H9 (cell line): ENCODE results near the gene MRPS15. TPM values are rescaled to one million over a fixed set of nuclear protein-coding genes. Genes with fewer than 3 reads are reported as not detected.

Experiments used
- DNase-seq: peaks from one replicate; pipeline ENCODE4 v3.0.0-alpha.2; 2017
- H2AFZ ChIP-seq: one replicate; pipeline ENCODE4 v1.6.1; 2013; ENCODE audit warnings: mild to moderate bottlenecking, low read length, control low read depth, moderate library complexity
- H2AK5ac ChIP-seq: 2 replicates; pipeline ENCODE4 v1.6.1; 2013; ENCODE audit warnings: low read length, control low read depth, mixed read lengths; ENCODE audit not compliant: insufficient read length
- H2BK120ac ChIP-seq: one replicate; pipeline ENCODE4 v1.6.1; 2013; ENCODE audit warnings: low read depth, mild to moderate bottlenecking, low read length, control low read depth, inconsistent platforms; ENCODE audit not compliant: poor library complexity, severe bottlenecking
- H2BK12ac ChIP-seq: 2 replicates; pipeline ENCODE4 v1.6.1; 2013; ENCODE audit warnings: low read length, control low read depth, mixed read lengths, low read depth; ENCODE audit not compliant: insufficient read length
- H2BK15ac ChIP-seq: 2 replicates; pipeline ENCODE4 v1.6.1; 2013; ENCODE audit warnings: low read depth, low read length, control low read depth
- H2BK20ac ChIP-seq: one replicate; pipeline ENCODE4 v1.6.1; 2013; ENCODE audit warnings: low read depth, mild to moderate bottlenecking, low read length, control low read depth, inconsistent platforms; ENCODE audit not compliant: poor library complexity, severe bottlenecking
- H2BK5ac ChIP-seq: 2 replicates; pipeline ENCODE4 v1.6.1; 2013; ENCODE audit warnings: low read length, control low read depth, mixed read lengths; ENCODE audit not compliant: insufficient read length
- H3K14ac ChIP-seq: 2 replicates; pipeline ENCODE4 v1.6.1; 2013; ENCODE audit warnings: low read length, control low read depth; ENCODE audit not compliant: insufficient read depth
- H3K18ac ChIP-seq: 2 replicates; pipeline ENCODE4 v1.6.1; 2013; ENCODE audit warnings: low read depth, mild to moderate bottlenecking, mixed read lengths, low read length, control low read depth; ENCODE audit not compliant: insufficient read length
- H3K23ac ChIP-seq: 2 replicates; pipeline ENCODE4 v1.6.1; 2013; ENCODE audit warnings: low read length, control low read depth, mixed read lengths, low read depth; ENCODE audit not compliant: insufficient read length
- H3K23me2 ChIP-seq: 2 replicates; pipeline ENCODE4 v1.6.1; 2013; ENCODE audit warnings: low read depth, mild to moderate bottlenecking, mixed read lengths, low read length, control low read depth; ENCODE audit not compliant: insufficient read length, poor library complexity, severe bottlenecking
- H3K27ac ChIP-seq: 2 replicates; pipeline ENCODE4 v1.5.1; 2013; ENCODE audit warnings: low read length, control low read depth, mixed read lengths, low read depth; ENCODE audit not compliant: insufficient read length
- H3K27me3 ChIP-seq: 2 replicates; pipeline ENCODE4 v1.6.1; 2013; ENCODE audit warnings: low read length, control low read depth, inconsistent platforms; ENCODE audit not compliant: insufficient read depth
- H3K4ac ChIP-seq: 2 replicates; pipeline ENCODE4 v1.6.1; 2013; ENCODE audit warnings: low read depth, mild to moderate bottlenecking, control low read depth, inconsistent platforms, low read length, moderate library complexity
- H3K4me1 ChIP-seq: 2 replicates; pipeline ENCODE4 v1.6.1; 2013; ENCODE audit warnings: low read length, control low read depth, inconsistent platforms; ENCODE audit not compliant: insufficient read depth
- H3K4me2 ChIP-seq: 2 replicates; pipeline ENCODE4 v1.6.1; 2013; ENCODE audit warnings: low read length, control low read depth, mixed read lengths; ENCODE audit not compliant: insufficient read length, insufficient read depth
- H3K56ac ChIP-seq: 2 replicates; pipeline ENCODE4 v1.6.1; 2013; ENCODE audit warnings: low read depth, mild to moderate bottlenecking, mixed read lengths, low read length, control low read depth; ENCODE audit not compliant: insufficient read length
- H3K79me1 ChIP-seq: 2 replicates; pipeline ENCODE4 v1.6.1; 2013; ENCODE audit warnings: low read depth, mild to moderate bottlenecking, moderate library complexity, low read length, control low read depth, inconsistent platforms; ENCODE audit not compliant: insufficient read depth, poor library complexity, severe bottlenecking
- H3K79me2 ChIP-seq: 2 replicates; pipeline ENCODE4 v1.6.1; 2013; ENCODE audit warnings: low read length, control low read depth, inconsistent platforms; ENCODE audit not compliant: insufficient read depth
- H3K9ac ChIP-seq: 2 replicates; pipeline ENCODE4 v1.6.1; 2013; ENCODE audit warnings: low read length, control low read depth, mixed read lengths; ENCODE audit not compliant: insufficient read length; ENCODE audit errors: extremely low read depth
- H3K9me3 ChIP-seq: one replicate; pipeline ENCODE4 v1.6.1; 2013; ENCODE audit warnings: low read depth, low read length, inconsistent platforms; ENCODE audit not compliant: control insufficient read depth
- H3T11ph ChIP-seq: one replicate; pipeline ENCODE4 v1.6.1; 2013; ENCODE audit warnings: mild to moderate bottlenecking, low read length, control low read depth, inconsistent platforms
- H4K20me1 ChIP-seq: one replicate; pipeline ENCODE4 v1.6.1; 2013; ENCODE audit not compliant: control insufficient read depth, insufficient read length, insufficient read depth
- H4K5ac ChIP-seq: 2 replicates; pipeline ENCODE4 v1.6.1; 2013; ENCODE audit warnings: low read depth, mild to moderate bottlenecking, mixed read lengths, low read length, control low read depth; ENCODE audit not compliant: insufficient read length
- H4K8ac ChIP-seq: replicated peaks from 2 replicates; pipeline ENCODE4 v1.6.1; 2013; ENCODE audit warnings: low read length, control low read depth, mixed read lengths, low read depth; ENCODE audit not compliant: insufficient read length
- H4K91ac ChIP-seq: 2 replicates; pipeline ENCODE4 v1.6.1; 2013; ENCODE audit warnings: low read depth, mild to moderate bottlenecking, moderate library complexity, mixed read lengths, low read length, control low read depth; ENCODE audit not compliant: insufficient read length
- H3K27ac Mint-ChIP-seq, 3 experiments: 2 replicates in 2 of 3; 3 replicates in 1 of 3; pipeline ENCODE4 v1.8.0; 2020 to 2021; ENCODE audit warnings: mixed read lengths in 3 of 3, mild to moderate bottlenecking in 1 of 3, moderate library complexity in 1 of 3
- H3K27me3 Mint-ChIP-seq: 2 replicates; pipeline ENCODE4 v1.8.0; 2021; ENCODE audit warnings: low read depth, mild to moderate bottlenecking, moderate library complexity, mixed read lengths
- H3K36me3 Mint-ChIP-seq, 3 experiments: 2 replicates in 2 of 3; 3 replicates in 1 of 3; pipeline ENCODE4 v1.8.0; 2020 to 2021; ENCODE audit warnings: low read depth in 3 of 3, mixed read lengths in 3 of 3; ENCODE audit not compliant: insufficient read depth in 1 of 3
- H3K4me1 Mint-ChIP-seq, 2 experiments: 2 replicates each; pipeline ENCODE4 v1.8.0; 2020; ENCODE audit warnings: mixed read lengths in 2 of 2
- H3K4me3 Mint-ChIP-seq, 2 experiments: 2 replicates in 1 of 2; 3 replicates in 1 of 2; pipeline ENCODE4 v1.8.0; 2020 to 2021; ENCODE audit warnings: mild to moderate bottlenecking in 2 of 2, mixed read lengths in 2 of 2, moderate library complexity in 1 of 2
- H3K9me3 Mint-ChIP-seq, 2 experiments: 2 replicates in 1 of 2; 3 replicates in 1 of 2; pipeline ENCODE4 v1.8.0; 2020; ENCODE audit warnings: mild to moderate bottlenecking in 2 of 2, mixed read lengths in 2 of 2, moderate library complexity in 1 of 2
- WGBS: extraction: QIAGEN DNeasy Blood & Tissue Kit; methylation state at CpG from one replicate; pipeline ENCODE4 v1.1.7; 2013; ENCODE audit warnings: missing lambda C conversion rate, low lambda C conversion rate, mixed read lengths; ENCODE audit not compliant: insufficient read length; ENCODE audit errors: extremely low coverage; 5-methylcytosine and 5-hydroxymethylcytosine counted together
- total RNA-seq: library from RNA; stranded (reverse); gene quantifications from 2 replicates; pipeline ENCODE4 v1.2.1, GENCODE V29; 2021
- TF ChIP-seq, protein P1 (sequence below): fragments of 200-600 bp; sonication (generic); conservative IDR thresholded peaks from 3 replicates; pipeline ENCODE4 v1.8.0; 2021; ENCODE audit warnings: antibody characterized with exemption, mild to moderate bottlenecking

Gene MRPS15
- total RNA-seq, 1 experiment from 2014 or later, result 111 TPM

DNA sequence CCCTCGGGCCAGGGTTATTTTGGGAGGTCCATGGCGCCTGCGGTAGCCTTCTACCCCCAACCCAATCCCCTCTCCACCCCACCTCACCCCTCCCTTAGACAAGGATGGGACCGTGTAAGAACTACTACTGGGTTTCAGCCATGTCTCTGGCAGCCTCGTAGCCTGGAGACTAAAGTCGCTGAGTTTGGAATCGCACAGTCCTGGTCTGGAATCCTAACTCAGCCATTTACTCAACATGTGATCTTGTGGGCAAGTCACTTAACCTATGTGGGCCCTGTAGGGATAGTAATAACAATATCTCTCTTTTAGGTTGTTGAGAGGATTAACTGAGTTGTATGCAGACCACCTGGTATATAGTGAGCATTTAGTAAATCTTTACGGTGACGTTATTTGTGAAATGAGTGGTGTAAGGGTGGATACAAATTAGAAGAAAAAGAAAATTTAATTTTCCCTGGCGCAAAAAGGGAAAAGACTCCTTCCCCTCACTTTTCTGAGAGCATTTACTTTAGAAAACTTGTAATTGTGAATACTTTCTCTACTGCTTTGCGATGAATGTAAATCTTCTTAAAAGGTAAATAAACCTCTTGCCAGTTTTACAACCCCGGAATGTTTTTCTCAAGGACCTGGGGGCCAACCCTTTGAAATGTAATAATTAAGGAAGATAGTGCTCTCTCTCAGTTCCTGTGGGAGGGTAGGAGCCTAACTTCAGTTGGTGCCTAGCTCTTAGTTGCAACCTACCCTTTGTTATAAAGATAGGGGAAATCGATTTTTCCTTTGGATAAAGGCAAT lies 615 bp upstream of the MRPS15 start:
- Histone ChIP-seq H3K4me2 (peak overlapping the region; percentile 65), H3K4me1 (no peaks in the 10 kb centered on the region), H2BK5ac (peak overlapping the region; percentile 32), H3K14ac (peak overlapping the region; percentile 90; the same call in 1 of the 2 replicates), H4K5ac (peak overlapping the region; percentile 36), H3K27me3 (peaks cover 29% of the 10 kb centered on the region; the same call in 1 of the 2 replicates), H3K79me1 (no peaks in the 10 kb centered on the region), H3K23me2 (peaks cover 9% of the 10 kb centered on the region), H2BK12ac (peak overlapping the region; percentile 7), H3K23ac (no peak overlapping the region), H3K4ac (no peak overlapping the region; the same call in 1 of the 2 replicates), H3T11ph (no peak overlapping the region), H3K56ac (no peak overlapping the region), H4K91ac (no peak overlapping the region), H3K18ac (peak overlapping the region; percentile 95), H3K79me2 (no peaks in the 10 kb centered on the region; the same call in 1 of the 2 replicates), H2AK5ac (no peak overlapping the region), H4K20me1 (no peaks in the 10 kb centered on the region), H2AFZ (no peak overlapping the region), H2BK20ac (peak overlapping the region; percentile 13), H2BK15ac (no peak overlapping the region), H3K9ac (peak overlapping the region; percentile 57), H4K8ac (no peak overlapping the region), H3K27ac (peak overlapping the region; percentile 24), H3K9me3 (no peaks in the 10 kb centered on the region), H2BK120ac (peak overlapping the region; percentile 24)
- TF ChIP-seq, protein P1, sequence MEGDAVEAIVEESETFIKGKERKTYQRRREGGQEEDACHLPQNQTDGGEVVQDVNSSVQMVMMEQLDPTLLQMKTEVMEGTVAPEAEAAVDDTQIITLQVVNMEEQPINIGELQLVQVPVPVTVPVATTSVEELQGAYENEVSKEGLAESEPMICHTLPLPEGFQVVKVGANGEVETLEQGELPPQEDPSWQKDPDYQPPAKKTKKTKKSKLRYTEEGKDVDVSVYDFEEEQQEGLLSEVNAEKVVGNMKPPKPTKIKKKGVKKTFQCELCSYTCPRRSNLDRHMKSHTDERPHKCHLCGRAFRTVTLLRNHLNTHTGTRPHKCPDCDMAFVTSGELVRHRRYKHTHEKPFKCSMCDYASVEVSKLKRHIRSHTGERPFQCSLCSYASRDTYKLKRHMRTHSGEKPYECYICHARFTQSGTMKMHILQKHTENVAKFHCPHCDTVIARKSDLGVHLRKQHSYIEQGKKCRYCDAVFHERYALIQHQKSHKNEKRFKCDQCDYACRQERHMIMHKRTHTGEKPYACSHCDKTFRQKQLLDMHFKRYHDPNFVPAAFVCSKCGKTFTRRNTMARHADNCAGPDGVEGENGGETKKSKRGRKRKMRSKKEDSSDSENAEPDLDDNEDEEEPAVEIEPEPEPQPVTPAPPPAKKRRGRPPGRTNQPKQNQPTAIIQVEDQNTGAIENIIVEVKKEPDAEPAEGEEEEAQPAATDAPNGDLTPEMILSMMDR, result no peak
- H3K9me3 Mint-ChIP-seq, result no peaks in the 10 kb centered on the region
- H3K4me3 Mint-ChIP-seq, result peak overlapping the region; percentile 99 to 100
- peaks cover 18 to 29% (median 23%) of the 10 kb centered on the region in 3 experiments for H3K36me3 Mint-ChIP-seq
- peak overlapping the region; percentile 96 to 100 (median 100) for H3K27ac Mint-ChIP-seq
- H3K4me1 Mint-ChIP-seq, result peaks cover 17 to 25% of the 10 kb centered on the region in 2 experiments
- no CpG with 5 or more reads among the region's 13 CpGs for WGBS
- DNase-seq, result no peak
- H3K27me3 Mint-ChIP-seq, result peaks cover 49% of the 10 kb centered on the region
